SH-SY5Y (cell line): ENCODE results near the gene SGTB.

Source experiments
- GATA2 ChIP-seq: IDR thresholded peaks from 2 replicates; pipeline ENCODE4 v1.6.1; 2011; ENCODE audit warnings: mild to moderate bottlenecking, low read depth, low read length
- GATA3 ChIP-seq: IDR thresholded peaks from 2 replicates; pipeline ENCODE4 v1.6.1; 2011; ENCODE audit warnings: low read depth, mild to moderate bottlenecking, low read length, moderate library complexity

GRCh38 chr5:65693121-65693520, 28.8 kb downstream of the SGTB start:
- TF ChIP-seq GATA3 (no peak), GATA2 (no peak)
